Calu3 (cell line): Measurements from ENCODE around the gene NRTN. TPM values are rescaled to one million over a fixed set of nuclear protein-coding genes. Genes with fewer than 3 reads are reported as not detected.

Source experiments
- BruUV-seq: library from RNA; stranded (reverse); fragments of 400-500 nt; replicated peaks from 2 replicates; lab custom pipeline; 2021; lab: Mats Ljungman, UMichigan
- CTCF ChIA-PET: fragments of 300-600 bp; sonication (Branson Sonifier 250); formaldehyde crosslinking; loops from one replicate; lab custom pipeline; 2022; ENCODE audit warnings: antibody characterized with exemption; lab: Charles Lee
- DNase-seq: peaks from one replicate; pipeline ENCODE4 v3.0.0; 2022
- H3K27ac Mint-ChIP-seq: one replicate; pipeline ENCODE4 v1.8.0; 2022; ENCODE audit warnings: mixed read lengths; ENCODE audit not compliant: unreplicated experiment
- H3K27me3 Mint-ChIP-seq: one replicate; pipeline ENCODE4 v1.8.0; 2022; ENCODE audit warnings: mixed read lengths; ENCODE audit not compliant: unreplicated experiment
- H3K36me3 Mint-ChIP-seq: one replicate; pipeline ENCODE4 v1.8.0; 2022; ENCODE audit warnings: mild to moderate bottlenecking, moderate library complexity, mixed read lengths; ENCODE audit not compliant: insufficient read depth, unreplicated experiment
- H3K4me1 Mint-ChIP-seq: one replicate; pipeline ENCODE4 v1.8.0; 2022; ENCODE audit warnings: mild to moderate bottlenecking, low read depth, mixed read lengths; ENCODE audit not compliant: unreplicated experiment
- H3K4me3 Mint-ChIP-seq: one replicate; pipeline ENCODE4 v1.8.0; 2022; ENCODE audit warnings: mild to moderate bottlenecking, low read depth, moderate library complexity, mixed read lengths; ENCODE audit not compliant: unreplicated experiment
- H3K9me3 Mint-ChIP-seq: one replicate; pipeline ENCODE4 v1.8.0; 2022; ENCODE audit warnings: low read depth, mixed read lengths; ENCODE audit not compliant: unreplicated experiment
- CTCF ChIP-seq: fragments of 200-600 bp; IDR thresholded peaks from one replicate; pipeline ENCODE4 v1.8.0; 2022; ENCODE audit warnings: antibody characterized with exemption; ENCODE audit not compliant: unreplicated experiment
- intact Hi-C: fragments of 100-400 bp; cut with micrococcal nuclease; formaldehyde crosslinking; loops from one replicate; pipeline ENCODE4 v1.10.0; 2022; ENCODE audit not compliant: unreplicated experiment
- total RNA-seq: library from RNA; stranded (reverse); gene quantifications from 2 replicates; pipeline ENCODE4 v1.2.3, GENCODE V29; 2022

The NRTN gene
- total RNA-seq, 1 experiment from 2014 or later = 5.4 TPM

GRCh38 chr19:5818594-5818993 lies 13.7 kb downstream of the NRTN start:
- CTCF ChIA-PET = interaction anchor here (0.6 kb wide), 1 partner anchor 42 kb away, joined by 4 read pairs; no protein-coding TSS in a partner anchor
- H3K36me3 Mint-ChIP-seq = peaks cover 9% of the 10 kb centered on the region
- BruUV-seq = no TSS peak
- peak overlapping the region; percentile 53 for H3K27ac Mint-ChIP-seq
- no peak for TF ChIP-seq CTCF
- H3K27me3 Mint-ChIP-seq = no peaks in the 10 kb centered on the region
- peak; percentile 78 for DNase-seq
- H3K9me3 Mint-ChIP-seq = no peaks in the 10 kb centered on the region
- H3K4me3 Mint-ChIP-seq = no peak overlapping the region
- intact Hi-C loops = no loop called here
- peaks cover 32% of the 10 kb centered on the region for H3K4me1 Mint-ChIP-seq

DNA sequence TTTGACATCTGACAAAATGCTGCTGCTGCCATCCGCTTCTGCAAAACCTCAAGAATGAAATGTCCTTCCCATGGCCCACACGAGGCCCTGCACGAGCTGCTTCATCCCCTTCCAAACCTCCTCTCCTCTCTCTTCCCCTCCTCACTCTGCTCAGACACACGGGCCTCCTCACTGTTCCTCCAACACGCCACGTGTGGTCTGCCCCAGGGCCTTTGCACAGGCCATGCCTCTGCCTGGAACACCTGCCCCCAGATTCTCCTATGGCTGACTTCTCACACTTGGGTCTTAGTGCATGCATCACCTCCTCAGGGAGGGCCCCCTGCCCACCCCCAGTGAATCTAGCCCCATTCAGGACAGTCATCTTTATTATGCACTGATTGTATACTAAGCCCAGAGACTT lies 15.9 kb downstream of the NRTN start:
- CTCF ChIA-PET = no interaction called here
- intact Hi-C loops = no loop called here

DNA sequence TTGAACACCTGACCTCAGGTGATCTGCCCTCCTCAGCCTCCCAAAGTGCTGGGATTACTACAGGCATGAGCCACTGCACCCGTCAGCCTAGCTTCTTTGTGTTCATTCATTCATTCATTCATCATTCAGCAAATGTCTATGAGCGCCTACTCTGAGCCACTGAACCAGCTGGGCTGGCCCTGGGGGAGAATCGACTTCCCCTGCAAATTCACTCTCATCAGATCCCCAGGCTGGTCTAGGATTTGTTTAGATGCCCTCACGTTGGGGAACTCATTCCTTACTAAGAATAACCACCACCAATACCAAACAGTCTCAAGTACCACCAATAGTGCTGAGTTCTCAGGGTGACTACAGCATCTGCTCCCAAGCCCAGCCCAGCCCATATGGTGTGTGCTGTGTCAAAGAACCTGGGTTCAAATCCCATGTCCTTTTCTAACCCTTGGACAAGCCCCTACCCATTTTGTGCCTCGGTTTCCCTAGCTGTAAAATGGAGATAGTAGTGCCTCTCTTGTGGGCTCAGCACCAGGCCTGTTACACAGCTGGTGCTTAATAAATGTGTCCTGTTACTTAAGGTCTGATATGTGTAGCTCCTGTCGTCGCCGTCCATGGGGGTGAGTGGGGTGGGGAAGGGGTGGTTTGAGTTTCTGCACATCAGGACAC lies 16.8 kb downstream of the NRTN start:
- H3K4me3 Mint-ChIP-seq = no peak overlapping the region
- DNase-seq = no peak
- intact Hi-C loops = no loop called here
- H3K4me1 Mint-ChIP-seq = peaks cover 28% of the 10 kb centered on the region
- no peaks in the 10 kb centered on the region for H3K27me3 Mint-ChIP-seq
- CTCF ChIA-PET = interaction anchor here (0.6 kb wide), 1 partner anchor 8 kb away, joined by 3 read pairs; no protein-coding TSS in a partner anchor
- no peaks in the 10 kb centered on the region for H3K9me3 Mint-ChIP-seq
- H3K36me3 Mint-ChIP-seq = peaks cover 10% of the 10 kb centered on the region
- no peak overlapping the region for H3K27ac Mint-ChIP-seq
- no TSS peak for BruUV-seq
- no peak for TF ChIP-seq CTCF

More for the DNA sequence above, 15.9 kb downstream of the NRTN start:
- peaks cover 32% of the 10 kb centered on the region for H3K4me1 Mint-ChIP-seq
- no TSS peak for BruUV-seq
- H3K36me3 Mint-ChIP-seq = peaks cover 9% of the 10 kb centered on the region
- H3K27ac Mint-ChIP-seq = no peak overlapping the region
- no peaks in the 10 kb centered on the region for H3K27me3 Mint-ChIP-seq
- DNase-seq = no peak
- no peaks in the 10 kb centered on the region for H3K9me3 Mint-ChIP-seq
- no peak overlapping the region for H3K4me3 Mint-ChIP-seq
- TF ChIP-seq CTCF = no peak

- Mint-ChIP-seq H3K27me3 (no peaks in the 10 kb centered on the region), H3K36me3 (peaks cover 16% of the 10 kb centered on the region), H3K9me3 (no peaks in the 10 kb centered on the region), H3K4me1 (peaks cover 22% of the 10 kb centered on the region), H3K27ac (no peak overlapping the region), H3K4me3 (no peak overlapping the region)
- CTCF ChIA-PET = interaction anchor here (0.6 kb wide), 2 partner anchors 7 to 206 kb away, joined by 3 read pairs; no protein-coding TSS in a partner anchor
- no peak for DNase-seq
- intact Hi-C loops = no loop called here
- no TSS peak for BruUV-seq
- TF ChIP-seq CTCF = no peak
Observed at GRCh38 chr19:5822181-5822844, 17.4 kb downstream of the NRTN start.
